ENCODE measurements around the gene MMP24OS. TPM values are rescaled to one million over a fixed set of nuclear protein-coding genes. Genes with fewer than 3 reads are reported as not detected.

Gene MMP24OS
- total and polyA plus RNA-seq, 2 donors = 13.4 to 38.0 TPM

Other genes starting within 250 kb of the MMP24OS start
- gene TRPC4AP, start 185.3 kb downstream of the MMP24OS start, total RNA-seq = 52.3 TPM
- gene TRPC4AP, start 185.3 kb downstream of the MMP24OS start, polyA plus RNA-seq = 40.0 TPM
- 15.1 TPM for gene EDEM2, start 130.8 kb downstream of the MMP24OS start, total RNA-seq
- 17.8 TPM for gene EDEM2, start 130.8 kb downstream of the MMP24OS start, polyA plus RNA-seq
- 43.0 TPM for gene PROCR, start 106.0 kb downstream of the MMP24OS start, total RNA-seq
- gene PROCR, start 106.0 kb downstream of the MMP24OS start, polyA plus RNA-seq = 54.6 TPM
- gene MMP24, start 51.4 kb downstream of the MMP24OS start, total RNA-seq = 1.5 TPM
- 0.67 TPM for gene MMP24, start 51.4 kb downstream of the MMP24OS start, polyA plus RNA-seq
- gene EIF6, start 6.7 kb upstream of the MMP24OS start, total RNA-seq = 66.2 TPM
- gene EIF6, start 6.7 kb upstream of the MMP24OS start, polyA plus RNA-seq = 141 TPM
- 0.21 TPM for gene FAM83C, start 14.3 kb upstream of the MMP24OS start, total RNA-seq
- 0.18 TPM for gene FAM83C, start 14.3 kb upstream of the MMP24OS start, polyA plus RNA-seq
- gene UQCC1, start 133.9 kb upstream of the MMP24OS start, total RNA-seq = 33.5 TPM
- gene UQCC1, start 133.9 kb upstream of the MMP24OS start, polyA plus RNA-seq = 29.0 TPM
- 0.79 TPM for gene GDF5, start 160.1 kb upstream of the MMP24OS start, total RNA-seq
- gene GDF5, start 160.1 kb upstream of the MMP24OS start, polyA plus RNA-seq = 0.13 TPM
- 18.3 TPM for gene CEP250, start 177.5 kb upstream of the MMP24OS start, total RNA-seq
- gene CEP250, start 177.5 kb upstream of the MMP24OS start, polyA plus RNA-seq = 15.7 TPM

Data from urinary bladder (tissue), 2 donors.